ENCODE results near the gene RAB6B.
A peak's percentile ranks its signal among the peaks of the same experiment; 100 is the strongest.

Gene RAB6B

DNA sequence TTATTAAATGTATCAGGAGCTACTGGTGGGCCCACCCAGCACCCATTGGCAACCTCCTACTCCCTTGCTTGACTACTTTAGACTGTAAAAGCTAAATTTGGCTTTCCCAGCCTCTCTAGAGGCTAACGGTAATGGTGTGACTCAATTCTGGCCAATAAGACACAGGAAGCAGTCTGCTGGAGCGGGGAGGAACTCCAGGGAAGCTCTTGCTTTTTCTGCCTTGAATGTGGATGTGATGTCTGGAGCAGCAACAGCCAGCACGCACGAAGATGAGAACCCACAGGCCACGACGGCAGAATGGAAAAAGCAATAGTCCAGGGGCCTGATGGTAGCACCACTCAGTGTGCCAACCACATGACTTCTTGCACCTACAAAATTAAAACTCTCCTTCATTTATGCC lies 39.9 kb downstream of the RAB6B start:
- no peak for DNase-seq

DNA sequence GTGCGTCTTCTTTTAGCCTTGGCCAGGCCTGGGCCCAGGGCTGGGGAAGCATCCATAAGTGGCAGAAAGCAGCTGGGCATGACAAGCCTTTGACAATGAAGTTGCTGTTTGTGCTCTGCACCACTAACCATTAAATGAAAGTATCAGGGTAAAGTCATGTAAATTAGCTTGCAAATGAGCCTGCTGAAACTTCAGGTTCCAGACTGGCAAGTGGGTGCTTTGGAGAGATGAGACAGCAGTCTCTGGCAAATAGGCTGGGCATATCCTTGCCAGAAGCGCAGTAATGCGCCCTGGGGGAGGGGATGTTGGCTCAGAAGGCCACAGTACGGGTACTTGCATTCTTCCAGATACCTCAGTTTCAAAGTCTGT lies 40.7 kb downstream of the RAB6B start:
- no peak for DNase-seq

DNA sequence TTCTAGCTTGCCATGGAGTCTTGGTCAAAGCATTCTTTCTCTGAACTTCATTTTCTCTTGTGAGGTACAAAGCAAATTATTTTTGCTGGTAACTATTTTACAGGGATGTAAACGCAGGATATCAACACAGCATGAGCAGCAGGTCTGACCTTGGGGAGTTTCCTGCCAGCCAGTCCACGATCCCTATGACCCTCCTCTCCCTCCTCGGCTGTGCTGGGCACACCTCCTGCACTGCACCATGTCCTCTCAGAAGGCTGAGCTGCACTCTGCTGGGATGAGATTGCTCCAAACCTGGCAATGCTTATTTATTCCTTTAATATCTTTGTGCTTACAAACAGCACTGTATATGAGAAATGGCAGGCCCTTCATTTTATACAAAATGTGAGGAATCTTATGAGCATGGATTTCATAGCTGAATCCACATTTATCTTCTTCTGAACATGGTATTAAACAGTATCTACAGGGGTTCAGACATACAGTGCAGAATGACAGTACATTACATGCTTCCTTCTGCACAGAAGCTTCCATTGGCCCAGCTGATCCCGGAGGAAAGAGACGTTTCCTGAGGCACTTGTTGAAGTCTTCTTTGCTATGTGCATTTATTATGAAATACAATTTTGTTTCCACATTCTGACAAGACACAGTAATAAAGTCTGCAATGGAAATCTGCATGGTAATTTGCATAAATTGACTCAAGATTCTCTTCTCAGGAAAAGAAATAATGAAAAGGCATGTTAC lies 41.2 kb downstream of the RAB6B start:
- no peak for DNase-seq

DNA sequence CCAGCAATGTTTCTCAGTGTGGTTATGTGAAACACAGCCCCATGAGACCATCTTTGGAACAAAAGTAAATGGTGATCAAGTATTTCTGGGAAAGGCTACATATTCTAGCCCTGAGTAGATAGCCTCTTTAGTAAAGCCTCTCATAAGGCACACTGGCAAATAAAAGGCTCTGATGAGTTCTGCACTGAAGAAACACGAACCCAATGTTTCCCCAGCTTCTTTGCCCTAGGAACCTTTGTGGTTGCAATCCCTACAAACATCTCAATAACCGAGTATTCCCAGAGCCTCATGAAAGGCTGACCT lies 41.8 kb downstream of the RAB6B start:
- no peak for DNase-seq

GRCh38 chr3:133853063-133853924 lies 42.4 kb downstream of the RAB6B start:
- DNase-seq, result no peak

DNA sequence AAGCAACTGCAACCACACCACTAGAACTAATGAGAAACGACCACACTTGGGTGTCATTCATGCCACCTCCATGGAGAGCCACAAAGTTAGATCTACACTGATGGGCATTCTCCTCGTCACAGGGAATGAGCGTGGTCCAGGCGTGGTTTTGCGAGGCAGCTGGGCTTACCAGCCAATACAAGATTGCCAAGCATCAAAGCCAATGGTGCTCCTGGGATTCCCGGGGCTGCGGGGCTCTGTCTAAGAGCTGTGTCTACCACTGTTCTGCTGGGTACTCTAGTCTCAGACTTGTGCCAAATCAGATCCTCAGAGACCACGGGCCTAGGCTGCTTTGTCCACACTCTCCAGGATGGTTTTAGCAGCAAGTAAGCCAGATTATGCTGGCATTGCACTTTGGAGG lies 43.8 kb downstream of the RAB6B start:
- no peak for DNase-seq

GRCh38 chr3:133851266-133851906 lies 44.3 kb downstream of the RAB6B start:
- no peak for DNase-seq

DNA sequence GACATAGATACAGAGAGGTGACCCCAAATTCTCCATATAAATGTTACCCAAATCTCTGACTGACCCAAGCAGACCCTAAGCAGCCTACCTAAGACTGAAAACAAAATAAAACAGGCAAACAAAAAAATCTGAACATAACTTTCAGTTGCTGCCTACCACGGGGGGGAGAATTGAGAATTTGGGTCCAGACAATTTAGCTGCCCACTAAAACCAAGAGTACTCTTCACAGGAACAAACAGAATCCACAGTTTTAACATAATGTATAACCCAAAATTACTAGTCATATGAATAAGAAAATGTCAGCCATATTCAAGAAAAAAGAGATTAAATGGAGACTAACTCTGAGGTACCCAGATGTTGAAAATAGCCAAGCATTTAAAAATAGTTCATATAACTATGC lies 45.6 kb downstream of the RAB6B start:
- no peak for DNase-seq

DNA sequence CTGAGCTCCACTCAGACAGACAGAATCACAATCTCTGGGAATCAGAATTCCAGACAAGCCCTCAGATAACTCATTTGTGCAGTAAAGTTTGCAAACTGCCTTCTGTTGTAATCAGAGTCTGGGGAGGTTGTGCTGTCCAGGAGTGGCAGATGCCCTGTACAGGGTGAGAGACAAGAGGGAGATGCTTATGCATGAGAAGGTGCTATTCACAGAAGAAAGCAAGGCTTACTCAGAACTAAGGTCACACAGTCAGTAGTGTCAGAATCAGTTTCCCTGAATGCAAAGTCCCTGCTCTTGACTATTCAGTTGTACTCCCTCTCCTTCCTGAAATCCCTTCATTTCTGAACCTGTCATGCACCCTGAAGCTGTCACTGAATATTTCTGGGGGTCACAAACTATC lies 46.3 kb downstream of the RAB6B start:
- no peak for DNase-seq

DNA sequence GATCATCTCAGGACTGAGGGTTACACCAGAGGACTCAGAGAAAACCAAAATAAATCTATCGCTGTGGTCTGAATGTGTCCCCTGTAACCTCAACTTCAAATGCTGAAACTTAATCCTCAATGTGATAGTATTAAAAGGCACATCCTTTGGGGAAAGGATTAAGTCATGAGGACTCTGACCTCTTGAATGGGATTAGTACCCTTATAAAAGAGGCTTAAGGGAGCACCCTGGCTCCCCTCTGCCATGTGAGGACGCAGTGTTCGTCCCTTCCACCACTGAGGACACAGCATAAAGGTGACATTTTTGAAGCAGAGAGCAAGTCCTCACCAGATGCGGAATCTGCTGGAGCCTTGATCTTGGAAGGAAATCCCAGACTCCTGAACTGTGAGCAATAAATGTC lies 50.6 kb downstream of the RAB6B start:
- no peak for DNase-seq

- peak in 2 of 4 experiments; percentile 13 to 14 for DNase-seq
Observed at GRCh38 chr3:133843634-133844033, 52.0 kb downstream of the RAB6B start.

GRCh38 chr3:133842158-133842557 lies 53.5 kb downstream of the RAB6B start:
- DNase-seq, result no peak

GRCh38 chr3:133841196-133841595 lies 54.5 kb downstream of the RAB6B start:
- no peak for DNase-seq

- no peak for DNase-seq
Observed at GRCh38 chr3:133840767-133841166, 54.9 kb downstream of the RAB6B start.

- DNase-seq, result no peak
Observed at GRCh38 chr3:133840055-133840737, 55.5 kb downstream of the RAB6B start.

DNA sequence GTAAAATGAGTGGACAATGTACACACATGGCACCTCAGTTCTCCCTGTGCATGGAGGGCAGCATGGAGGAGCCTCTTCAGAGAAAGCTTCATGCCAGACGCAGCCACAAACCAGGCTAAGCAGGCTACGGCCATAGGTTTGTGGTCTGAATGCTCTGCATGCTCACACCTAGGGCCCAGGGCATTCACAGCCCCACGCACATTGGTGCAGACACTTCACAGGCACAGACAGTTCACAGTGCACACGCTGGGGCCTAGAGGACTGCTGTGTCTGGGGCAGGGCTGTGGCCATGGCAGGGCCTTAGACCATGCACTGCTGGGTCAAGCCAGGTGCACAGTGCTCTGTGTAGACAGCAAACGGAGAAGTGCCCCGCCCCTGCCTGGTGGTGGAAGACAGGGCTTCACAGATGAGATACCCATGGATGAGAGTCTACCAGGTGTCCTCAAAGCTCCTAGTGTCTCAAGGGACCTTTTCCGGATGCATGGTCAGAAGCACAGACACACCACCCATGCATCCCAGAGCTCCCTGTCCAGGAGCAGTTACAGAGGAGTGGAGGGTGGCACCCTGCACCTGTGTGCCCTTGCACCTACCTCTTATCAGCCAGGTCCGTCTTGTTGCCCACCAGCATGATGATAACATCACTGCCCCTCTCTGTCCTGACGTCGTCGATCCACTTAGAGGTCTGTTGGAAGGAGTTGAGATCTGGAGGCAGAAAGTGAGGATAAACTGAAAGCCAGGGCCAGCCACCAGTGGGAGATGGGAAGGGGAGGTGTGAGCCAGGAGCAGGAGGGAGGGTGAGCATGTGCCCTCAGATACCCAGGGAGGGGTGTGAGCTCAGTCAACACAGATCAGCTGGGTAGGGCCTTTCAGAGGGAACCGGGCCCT lies 56.5 kb downstream of the RAB6B start:
- no peak for DNase-seq

DNA sequence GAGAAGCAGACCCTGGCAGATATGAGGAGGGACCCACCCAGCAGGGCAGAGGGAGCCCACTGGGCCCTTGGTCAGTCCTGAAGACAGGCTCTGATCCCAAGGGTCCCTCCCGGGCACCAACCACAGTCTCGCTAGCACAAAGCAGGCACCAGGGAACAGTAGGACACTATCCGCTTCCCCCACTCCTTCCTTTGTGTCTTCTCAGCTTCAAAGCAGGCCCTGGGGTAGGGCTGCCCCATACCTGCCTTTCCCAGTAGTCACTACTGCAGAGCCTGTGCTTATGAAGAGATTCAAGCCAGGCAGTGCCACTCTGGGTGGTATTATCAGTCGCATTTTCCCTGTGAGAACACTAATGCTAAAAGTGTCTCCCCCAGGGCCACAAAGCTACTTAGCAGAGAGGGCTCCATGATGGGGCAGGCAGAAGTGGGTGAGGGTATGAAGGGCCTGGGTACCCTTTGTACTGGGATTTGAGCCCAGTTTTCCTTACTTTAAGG lies 57.3 kb downstream of the RAB6B start:
- DNase-seq, result no peak

DNA sequence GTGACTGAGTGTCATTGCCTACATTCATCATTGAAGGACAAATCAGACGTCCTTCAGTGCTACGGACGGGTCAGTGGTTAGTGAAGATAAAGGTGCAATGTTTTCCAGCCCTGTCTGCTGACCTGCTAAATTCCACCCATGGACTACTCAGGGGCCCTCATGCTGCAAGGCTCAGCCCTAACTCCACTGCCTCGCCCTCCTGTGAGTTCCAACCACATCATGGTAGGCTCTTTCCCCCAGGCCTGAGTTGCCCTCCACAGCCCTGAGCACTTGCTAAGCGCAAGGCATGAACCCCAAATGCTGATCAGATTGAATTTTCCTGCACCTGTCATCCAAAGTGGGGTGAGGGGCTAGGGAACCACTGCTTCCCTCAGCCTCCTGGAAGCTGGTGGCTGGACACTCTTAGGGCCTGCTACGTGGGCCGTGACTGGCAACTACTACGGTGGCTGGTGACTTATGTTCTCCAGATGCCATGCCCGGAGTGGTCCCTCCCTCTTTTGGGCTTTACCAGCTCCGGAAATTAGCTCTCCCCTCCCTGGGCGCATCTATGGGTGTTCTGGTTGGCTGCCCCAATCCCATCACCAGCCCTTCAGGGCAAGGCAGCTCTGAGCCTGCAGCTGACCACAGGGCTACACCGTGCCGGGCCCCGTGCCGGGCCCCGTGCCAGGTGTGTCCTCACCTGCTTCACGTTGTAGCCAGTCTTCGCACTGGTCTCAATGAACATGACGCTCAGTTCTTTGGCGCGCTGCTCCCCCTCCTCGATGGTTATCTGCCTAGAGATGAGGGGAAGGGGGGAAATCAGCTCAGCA lies 58.0 kb downstream of the RAB6B start:
- no peak for DNase-seq

GRCh38 chr3:133836497-133837158 lies 59.1 kb downstream of the RAB6B start:
- no peak for DNase-seq

DNA sequence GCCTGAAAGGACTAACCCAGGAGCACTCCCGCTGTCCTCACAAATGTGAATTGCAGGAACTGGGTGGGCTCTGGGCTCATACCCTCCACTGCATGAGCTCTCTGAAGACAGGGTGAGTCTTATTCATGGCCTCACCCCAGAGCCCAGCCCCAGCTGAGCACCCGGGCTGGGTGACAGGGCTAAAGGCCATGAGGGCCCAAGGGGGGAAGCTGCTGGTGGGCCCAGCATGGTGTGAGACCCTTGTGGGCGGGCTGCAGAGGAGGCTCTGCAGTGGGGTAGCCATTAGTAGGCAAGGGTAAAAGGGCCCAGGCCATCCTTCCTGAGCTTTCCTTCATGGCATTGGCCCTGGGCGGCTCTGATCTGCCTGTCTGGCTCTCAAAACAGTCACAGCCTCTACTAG lies 59.7 kb downstream of the RAB6B start:
- no peak for DNase-seq

GRCh38 chr3:133835418-133835743 lies 60.3 kb downstream of the RAB6B start:
- no peak for DNase-seq

Measured in suppressor macrophage (primary cell).